ENCODE measurements around the gene PHF21B. TPM values are rescaled to one million over a fixed set of nuclear protein-coding genes. Genes with fewer than 3 reads are reported as not detected.
"Not testable (repeated sequence)": the region's sequence is repeated elsewhere in the genome, so short reads cannot be mapped to it uniquely, and the experiment has no call there.

PHF21B gene
- total RNA-seq, 1 donor from 2014 or later: 0.30 TPM

GRCh38 chr22:44915441-44915840, 94.4 kb downstream of the PHF21B start:
- no peak for ATAC-seq (ENCODE audit: poor library complexity)
- DNase-seq: peak; percentile 17
- intact Hi-C loops (cut with DNase I): no loop called here

DNA sequence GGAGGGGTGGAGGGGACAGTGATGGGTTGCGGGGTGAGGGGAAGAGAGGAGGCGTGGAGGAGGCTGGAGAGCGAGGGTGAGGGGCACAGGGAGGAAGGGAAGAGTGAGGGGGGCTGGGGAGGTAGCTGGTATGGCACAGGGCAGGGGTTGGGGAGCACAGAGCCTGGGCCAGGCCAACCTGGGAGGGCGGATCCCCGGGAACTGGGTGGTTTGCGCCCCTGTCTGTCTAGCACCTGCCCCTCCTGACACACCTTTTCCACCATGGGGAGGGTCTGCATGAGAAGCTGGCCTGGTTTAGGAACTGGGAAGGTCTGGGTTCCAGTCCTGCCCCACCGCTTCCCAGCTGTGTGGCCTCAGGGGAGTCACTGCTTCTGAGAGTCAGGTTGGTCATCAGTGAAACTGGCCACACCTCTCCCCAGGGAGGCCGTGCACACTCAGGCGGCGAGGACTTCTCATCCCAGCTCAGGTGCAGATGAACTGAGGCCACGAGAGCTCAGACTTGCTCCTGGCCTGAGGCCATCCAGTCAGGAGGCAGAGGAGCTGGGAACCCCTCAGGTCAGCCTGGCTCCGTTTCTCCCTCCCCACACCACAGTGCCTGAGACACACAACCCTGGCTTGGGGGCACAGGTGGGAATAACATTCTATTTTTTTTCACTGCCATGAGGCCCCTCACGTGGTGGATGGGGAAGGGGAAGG, 95.6 kb downstream of the PHF21B start:
- DNase-seq (no peak), ATAC-seq (ENCODE audit: poor library complexity) (no peak)
- intact Hi-C loops (cut with DNase I): no loop called here

GRCh38 chr22:44913198-44913983, 96.4 kb downstream of the PHF21B start:
- DNase-seq (no peak), ATAC-seq (ENCODE audit: poor library complexity) (no peak)
- intact Hi-C loops (cut with DNase I): no loop called here

DNA sequence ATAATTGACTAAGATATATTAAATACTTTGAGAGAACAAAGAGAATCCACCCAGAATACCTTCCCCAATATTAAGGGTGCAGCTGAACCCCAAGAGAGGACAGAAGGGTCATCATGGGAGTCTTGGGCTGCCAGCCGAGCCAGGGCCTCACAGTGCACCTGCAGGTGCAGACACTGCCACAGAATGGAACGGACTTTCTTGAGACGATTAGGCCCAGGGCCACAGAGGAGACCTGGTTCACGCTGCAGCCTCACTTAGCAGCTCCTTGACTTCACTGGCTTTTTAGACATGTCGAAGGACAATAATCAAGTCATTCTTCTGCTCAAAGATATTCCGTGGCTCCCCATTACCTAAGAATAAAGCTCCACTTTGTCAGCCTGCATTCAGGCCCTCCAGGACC, 100.6 kb downstream of the PHF21B start:
- ATAC-seq (ENCODE audit: poor library complexity): no peak
- DNase-seq: no peak
- intact Hi-C loops (cut with DNase I): no loop called here

DNA sequence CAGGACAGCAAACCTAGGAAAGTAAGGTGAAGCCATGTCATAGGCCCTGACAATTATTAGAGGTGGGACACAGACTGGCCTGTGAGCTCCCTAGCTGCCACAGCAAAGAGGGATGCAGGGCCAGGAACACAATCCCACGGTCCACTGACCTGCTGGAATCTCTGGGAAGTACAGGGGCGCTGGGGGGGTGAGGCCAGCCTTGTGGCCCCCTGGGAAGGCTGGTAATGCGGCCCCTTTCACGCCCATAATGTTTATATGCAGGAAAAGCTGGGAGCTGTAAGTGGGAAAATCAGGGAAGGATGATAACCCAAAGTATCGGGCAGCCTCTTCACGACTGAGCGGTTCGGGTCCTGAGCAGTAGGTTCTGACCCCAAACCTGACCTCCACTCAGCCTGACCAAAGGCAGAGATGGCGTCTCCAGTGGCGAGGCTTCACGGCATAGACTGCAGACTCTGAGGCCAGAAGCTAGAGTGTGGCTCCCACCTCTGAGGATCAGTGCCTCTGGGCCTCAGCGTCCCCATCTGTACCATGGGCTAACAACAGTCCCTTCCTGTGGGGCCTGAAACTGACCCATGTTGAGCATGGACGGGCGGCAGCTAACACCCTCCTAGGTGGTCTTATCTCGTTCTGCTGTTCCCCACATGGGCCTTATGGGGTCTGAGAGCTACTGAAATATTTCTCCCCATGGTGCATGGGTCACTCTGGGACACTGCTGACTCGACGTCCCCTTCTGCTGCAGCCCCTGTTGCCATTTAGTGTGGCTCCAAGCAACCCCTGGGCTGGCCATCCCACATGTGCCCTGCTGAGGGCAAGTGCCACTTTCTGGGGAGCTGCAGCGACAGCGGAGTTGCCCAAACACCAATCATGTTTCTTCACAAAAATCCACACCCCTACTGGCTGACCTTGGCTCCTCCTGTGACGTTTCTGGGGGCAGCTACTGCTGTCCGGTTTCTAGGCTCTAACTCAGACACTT, 101.8 kb downstream of the PHF21B start:
- intact Hi-C loops (cut with DNase I): no loop called here
- ATAC-seq (ENCODE audit: poor library complexity) (no peak), DNase-seq (no peak)

DNA sequence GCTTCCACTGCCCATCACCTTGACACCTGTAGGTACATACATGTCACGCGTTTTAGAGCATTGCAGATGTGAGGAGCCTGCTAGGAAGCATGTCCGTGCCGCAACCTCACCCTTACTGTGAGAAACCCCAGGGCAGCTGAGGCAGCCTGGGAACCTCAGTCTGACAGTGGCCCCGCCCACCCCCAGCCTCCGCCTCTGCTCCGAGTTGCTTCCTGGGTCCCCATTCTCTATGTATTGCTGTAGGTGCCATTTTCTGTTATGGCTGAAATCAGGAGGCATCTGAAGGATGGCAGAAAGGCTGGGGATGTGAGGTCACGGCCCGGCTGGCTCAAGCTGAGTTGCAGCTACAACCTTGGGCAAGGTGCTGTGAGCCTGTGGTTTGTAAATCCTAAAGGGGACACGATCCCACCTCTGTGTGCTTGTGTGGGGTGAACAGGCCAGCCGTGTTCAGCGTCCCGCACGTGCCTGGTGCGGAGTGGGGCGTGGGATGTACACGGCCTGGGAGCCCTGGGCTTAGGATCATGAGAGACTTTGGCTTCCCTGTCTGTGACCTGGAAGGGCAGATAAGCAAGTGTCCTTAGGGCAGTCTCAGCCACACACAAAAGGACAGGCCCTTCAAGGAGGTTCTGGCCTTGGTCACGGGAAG, 102.7 kb downstream of the PHF21B start:
- no peak for DNase-seq
- intact Hi-C loops (cut with DNase I): no loop called here

DNA sequence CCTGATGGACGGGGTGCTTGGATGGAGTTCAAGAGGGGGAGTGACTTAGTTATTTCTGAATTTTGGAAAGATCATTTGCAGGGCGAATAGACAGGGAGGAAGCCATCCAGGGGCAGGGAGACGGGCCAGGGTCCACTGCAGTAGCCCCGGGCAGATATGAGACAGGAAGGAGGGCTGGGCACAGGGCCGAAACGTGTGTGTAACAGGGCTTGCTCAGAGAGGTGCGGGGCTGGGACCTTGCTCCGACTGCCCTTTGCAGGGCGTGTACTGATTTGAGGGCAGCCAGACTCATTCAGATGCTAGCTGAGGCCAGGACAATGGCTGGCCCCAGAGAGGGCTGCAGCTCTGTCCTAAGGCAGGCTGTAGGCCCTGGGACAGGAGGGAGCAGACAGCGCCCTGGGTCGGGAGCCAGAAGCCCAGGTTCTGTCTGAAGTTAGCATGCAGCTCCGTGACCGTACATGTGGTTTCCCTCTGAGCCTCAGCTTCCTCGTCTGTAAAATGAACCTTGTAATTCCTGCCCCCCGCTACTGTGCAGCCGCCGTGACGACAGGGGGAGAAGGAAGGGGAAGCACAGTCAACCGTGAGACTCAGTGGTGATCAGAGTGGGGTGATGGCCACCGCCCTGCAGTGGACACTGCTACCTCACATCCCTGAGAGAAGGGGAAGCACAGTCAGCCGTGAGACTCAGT, 103.4 kb downstream of the PHF21B start:
- DNase-seq: no peak
- intact Hi-C loops (cut with DNase I): no loop called here
- no peak for ATAC-seq (ENCODE audit: poor library complexity)

More for the DNA sequence above, 102.7 kb downstream of the PHF21B start:
- ATAC-seq (ENCODE audit: poor library complexity): no peak

DNA sequence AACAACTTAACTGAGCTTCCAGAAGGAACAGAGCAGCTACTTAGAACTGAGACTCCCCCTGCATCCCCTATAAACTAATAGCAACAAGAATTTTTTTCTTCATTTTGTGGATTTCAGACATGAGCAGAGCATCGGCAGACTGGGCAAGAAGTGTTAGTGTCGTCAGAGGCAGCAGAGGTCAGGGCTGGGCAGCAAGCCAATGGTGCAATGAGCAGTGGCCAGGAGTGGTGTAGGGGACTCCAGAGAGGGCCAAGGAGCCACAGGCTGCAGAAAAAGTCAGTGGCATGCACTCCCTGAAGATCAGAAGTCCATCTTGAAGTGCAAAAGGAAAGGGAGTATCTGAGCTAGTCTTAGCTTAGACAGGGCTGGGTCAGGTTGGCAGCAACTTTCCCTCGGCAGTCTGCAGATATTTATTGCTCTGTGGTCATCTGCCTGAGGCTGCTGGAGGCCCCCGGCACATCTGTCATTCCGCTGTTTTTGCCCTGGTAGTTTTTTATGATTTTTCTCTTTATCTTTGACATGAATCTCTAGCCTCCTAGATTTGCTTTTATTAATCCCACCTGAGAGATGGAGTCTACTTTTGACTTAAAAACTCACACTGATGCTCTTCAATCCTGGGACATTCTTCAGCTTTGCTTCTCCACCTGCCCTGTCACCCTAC, 105.2 kb downstream of the PHF21B start:
- intact Hi-C loops (cut with DNase I); DNase-seq: not testable (repeated sequence)
- peak; percentile 70 for ATAC-seq (ENCODE audit: poor library complexity)

DNA sequence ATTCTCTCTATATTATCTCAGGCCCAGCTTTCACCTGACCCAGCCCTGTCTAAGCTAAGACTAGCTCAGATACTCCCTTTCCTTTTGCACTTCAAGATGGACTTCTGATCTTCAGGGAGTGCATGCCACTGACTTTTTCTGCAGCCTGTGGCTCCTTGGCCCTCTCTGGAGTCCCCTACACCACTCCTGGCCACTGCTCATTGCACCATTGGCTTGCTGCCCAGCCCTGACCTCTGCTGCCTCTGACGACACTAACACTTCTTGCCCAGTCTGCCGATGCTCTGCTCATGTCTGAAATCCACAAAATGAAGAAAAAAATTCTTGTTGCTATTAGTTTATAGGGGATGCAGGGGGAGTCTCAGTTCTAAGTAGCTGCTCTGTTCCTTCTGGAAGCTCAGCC, 106.6 kb downstream of the PHF21B start:
- intact Hi-C loops (cut with DNase I); ATAC-seq (ENCODE audit: poor library complexity); DNase-seq: not testable (repeated sequence)

- DNase-seq (no peak), ATAC-seq (ENCODE audit: poor library complexity) (no peak)
- intact Hi-C loops (cut with DNase I): no loop called here
These were observed 108.5 kb downstream of the PHF21B start for GRCh38 chr22:44901301-44901700.

GRCh38 chr22:44898236-44898635, 111.6 kb downstream of the PHF21B start:
- intact Hi-C loops (cut with DNase I): no loop called here
- no peak for ATAC-seq (ENCODE audit: poor library complexity)

DNA sequence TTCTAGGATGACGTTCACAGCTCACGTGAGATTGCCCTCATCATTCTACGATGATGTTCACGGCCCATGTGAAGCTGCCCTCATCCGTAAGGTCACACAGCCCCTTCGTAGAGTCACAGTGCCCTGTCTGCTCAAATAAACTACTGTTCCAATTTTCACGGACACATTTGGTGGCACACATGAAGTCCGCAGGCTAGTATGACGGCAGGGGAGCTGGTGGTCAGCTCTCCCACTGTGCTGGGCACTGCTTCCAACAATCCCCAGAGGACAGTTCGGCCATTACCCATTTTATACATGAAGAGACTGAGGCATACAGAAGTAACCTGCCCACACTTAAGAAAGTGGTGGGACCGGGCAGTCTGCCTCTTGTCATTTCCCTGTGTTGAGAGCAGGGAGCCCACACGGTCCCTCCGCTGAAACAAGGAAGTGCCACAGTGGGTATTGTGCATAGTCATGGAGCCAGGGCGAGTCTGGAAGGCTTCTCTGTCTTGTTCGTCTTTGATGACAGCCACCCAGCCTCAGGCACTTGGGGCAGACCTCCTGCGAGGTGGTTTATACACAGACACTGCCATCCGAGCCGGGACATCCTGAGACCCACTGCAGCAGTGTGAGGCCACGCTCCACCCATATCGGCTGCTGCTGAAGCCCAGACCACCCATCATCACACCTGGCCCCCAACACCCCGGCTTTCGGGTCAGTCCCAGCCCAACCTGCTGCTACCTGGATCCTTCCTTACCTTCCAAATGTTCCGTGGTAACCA, 114.3 kb downstream of the PHF21B start:
- intact Hi-C loops (cut with DNase I): no loop called here
- DNase-seq (no peak), ATAC-seq (ENCODE audit: poor library complexity) (no peak)

More at GRCh38 chr22:44898236-44898635, 111.6 kb downstream of the PHF21B start:
- DNase-seq: no peak

DNA sequence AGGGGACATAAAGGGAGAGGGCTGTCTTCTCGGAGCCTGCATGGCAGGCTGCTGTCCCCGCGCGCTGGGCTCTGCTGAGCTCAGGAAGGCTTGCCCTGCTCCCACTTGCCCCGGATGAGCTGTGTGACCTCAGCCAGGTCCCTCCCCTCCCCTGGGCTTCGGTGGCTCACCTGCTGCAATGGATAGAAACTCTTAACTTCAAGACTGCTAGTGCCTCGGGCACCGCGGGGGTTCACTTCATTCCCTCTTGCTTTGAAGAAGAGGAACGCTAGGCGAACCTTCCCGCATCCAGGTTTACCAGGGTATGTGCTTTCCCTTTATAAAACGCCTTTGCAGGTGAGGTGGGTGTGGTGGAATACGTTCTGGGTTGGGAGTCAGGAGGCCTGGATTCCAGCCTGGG, 115.0 kb downstream of the PHF21B start:
- no peak for ATAC-seq (ENCODE audit: poor library complexity)
- intact Hi-C loops (cut with DNase I): loop anchor here (5.0 kb wide), 1 partner anchor 203 kb away; no protein-coding TSS in a partner anchor
- no peak for DNase-seq

DNA sequence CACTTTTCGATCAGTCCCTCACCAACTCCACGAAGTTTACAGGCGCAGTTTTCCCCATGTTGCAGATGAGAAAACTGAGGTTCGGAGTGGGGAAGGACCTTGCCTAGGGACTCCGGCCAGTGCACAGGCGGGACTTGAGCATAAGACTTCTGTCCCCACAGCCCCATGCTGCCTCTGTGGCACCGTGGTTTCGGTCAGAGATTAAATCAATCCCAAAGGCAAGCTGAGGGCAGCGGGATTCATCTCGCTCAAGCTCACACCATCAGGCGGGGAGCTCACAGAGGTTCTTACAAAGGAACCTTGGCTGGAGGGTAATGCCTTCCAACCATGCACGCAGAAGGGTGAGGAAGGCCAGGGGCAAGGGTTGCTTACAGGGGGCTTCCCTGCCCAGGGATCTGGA, 115.5 kb downstream of the PHF21B start:
- DNase-seq (no peak), ATAC-seq (ENCODE audit: poor library complexity) (no peak)
- intact Hi-C loops (cut with DNase I): loop anchor here (5.0 kb wide), 1 partner anchor 203 kb away; no protein-coding TSS in a partner anchor

DNA sequence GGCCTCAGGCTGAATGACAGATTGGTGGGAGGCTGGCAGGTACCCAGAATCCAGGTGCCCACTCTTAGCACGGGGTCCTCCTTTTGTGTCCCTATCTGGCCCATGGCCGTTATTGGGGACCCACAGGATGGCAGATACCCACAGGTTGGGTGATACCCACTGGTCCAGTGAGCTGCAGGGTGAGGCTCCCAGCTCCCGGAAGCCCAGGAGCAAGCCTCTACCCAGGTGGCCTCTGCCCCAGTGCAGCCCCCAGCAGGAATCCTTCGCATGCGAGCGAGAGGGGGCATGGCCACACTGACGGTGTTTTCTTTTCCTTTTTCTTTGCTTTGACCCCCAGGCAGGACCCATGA, 116.1 kb downstream of the PHF21B start:
- intact Hi-C loops (cut with DNase I): loop anchor here (5.0 kb wide), 1 partner anchor 204 kb away; no protein-coding TSS in a partner anchor
- DNase-seq (no peak), ATAC-seq (ENCODE audit: poor library complexity) (no peak)

DNA sequence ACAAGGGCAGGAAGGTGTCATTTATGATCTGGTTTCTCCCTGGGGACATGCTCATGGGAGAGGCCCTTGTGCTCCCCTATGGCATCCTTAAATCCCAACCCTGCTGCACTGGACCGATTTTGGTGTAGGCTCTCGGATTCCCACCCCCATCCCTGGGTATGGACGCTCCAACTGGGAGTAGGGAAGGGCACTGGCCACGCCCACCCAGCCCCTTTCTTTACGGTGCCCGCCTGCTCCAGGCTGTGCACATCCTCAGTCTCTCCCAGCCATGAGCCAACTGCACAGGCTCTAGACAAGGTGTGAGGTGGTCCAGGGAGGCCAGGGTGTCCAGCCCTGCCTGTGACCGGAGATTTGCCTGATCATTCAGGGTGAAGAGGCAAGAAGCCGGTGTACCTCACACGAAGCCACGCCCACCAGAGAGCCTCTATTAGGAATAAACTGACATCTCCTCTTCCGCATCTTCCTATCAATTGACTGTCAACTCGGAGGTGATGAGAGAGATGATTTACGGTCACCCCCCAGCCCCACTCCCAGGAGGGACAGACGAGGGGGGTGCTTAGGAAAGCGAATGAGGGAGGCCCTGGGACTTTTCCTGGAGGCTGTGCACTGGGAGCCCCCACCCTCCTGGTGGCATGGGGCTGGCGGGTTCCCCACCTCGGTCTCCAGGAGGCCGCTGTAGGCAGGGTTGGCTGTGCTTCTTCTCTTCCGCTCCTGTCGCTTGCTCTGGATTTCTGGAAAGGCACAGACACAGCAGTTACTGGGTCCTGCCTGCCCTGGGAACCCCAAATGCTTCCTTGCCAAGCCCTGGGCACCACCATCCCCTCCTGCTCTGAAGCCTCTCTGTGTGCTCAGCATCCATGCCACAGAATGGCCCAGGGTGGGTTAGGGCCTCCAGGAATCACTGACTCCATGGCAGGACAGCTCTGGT, 116.7 kb downstream of the PHF21B start:
- DNase-seq (no peak), ATAC-seq (ENCODE audit: poor library complexity) (no peak)
- intact Hi-C loops (cut with DNase I): loop anchor here (5.0 kb wide), 1 partner anchor 204 kb away; no protein-coding TSS in a partner anchor

Data from Right ventricle myocardium superior (tissue), 1 donor.